H7 (cell line): ENCODE measurements around the gene ITGB3BP. TPM values are rescaled to one million over a fixed set of nuclear protein-coding genes. Genes with fewer than 3 reads are reported as not detected.
"Not testable (repeated sequence)": the region's sequence is repeated elsewhere in the genome, so short reads cannot be mapped to it uniquely, and the experiment has no call there.

Experiments
- DNase-seq: peaks from one replicate; pipeline ENCODE4 v3.0.0; 2012
- H3K27me3 ChIP-seq: 2 replicates; pipeline ENCODE4 v1.6.0; 2011; ENCODE audit warnings: mild to moderate bottlenecking, low read length; ENCODE audit not compliant: control insufficient read depth, insufficient read depth
- H3K36me3 ChIP-seq: replicated peaks from 2 replicates; pipeline ENCODE4 v1.5.1; 2011; ENCODE audit warnings: low read length; ENCODE audit not compliant: control insufficient read depth, insufficient read depth
- H3K4me3 ChIP-seq: 2 replicates; pipeline ENCODE4 v1.5.1; 2011; ENCODE audit warnings: low read depth, mild to moderate bottlenecking, control low read depth, low read length, moderate library complexity; ENCODE audit not compliant: insufficient read depth
- total RNA-seq: library from RNA; depleted of rRNA; stranded (reverse); fragments of >200 nt; shearing (Covaris generic); gene quantifications from 2 replicates; pipeline ENCODE4 v1.2.3, GENCODE V29; 2014

ITGB3BP gene
- total RNA-seq, 1 experiment from 2014 or later, result 53.8 TPM

DNA sequence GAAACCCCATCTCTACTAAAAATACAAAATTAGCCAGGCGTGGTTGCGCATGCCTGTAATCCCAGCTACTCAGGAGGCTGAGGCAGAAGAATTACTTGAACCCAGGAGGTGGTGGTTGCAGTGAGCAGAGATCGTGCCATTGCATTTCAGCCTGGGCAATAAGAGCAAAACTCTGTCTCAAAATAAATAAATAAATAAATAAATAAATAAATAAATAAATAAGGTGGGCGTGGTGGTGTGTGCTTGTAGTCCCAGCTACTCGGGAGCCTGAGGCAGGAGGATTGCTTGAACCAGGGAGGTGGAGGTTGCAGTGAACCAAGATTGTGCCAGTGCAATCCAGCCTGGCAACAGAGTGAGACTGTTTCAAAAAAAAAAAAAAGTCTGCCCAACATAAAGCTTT, 54.3 kb downstream of the ITGB3BP start:
- not testable (repeated sequence) for H3K36me3 ChIP-seq, H3K27me3 ChIP-seq, DNase-seq, H3K4me3 ChIP-seq

DNA sequence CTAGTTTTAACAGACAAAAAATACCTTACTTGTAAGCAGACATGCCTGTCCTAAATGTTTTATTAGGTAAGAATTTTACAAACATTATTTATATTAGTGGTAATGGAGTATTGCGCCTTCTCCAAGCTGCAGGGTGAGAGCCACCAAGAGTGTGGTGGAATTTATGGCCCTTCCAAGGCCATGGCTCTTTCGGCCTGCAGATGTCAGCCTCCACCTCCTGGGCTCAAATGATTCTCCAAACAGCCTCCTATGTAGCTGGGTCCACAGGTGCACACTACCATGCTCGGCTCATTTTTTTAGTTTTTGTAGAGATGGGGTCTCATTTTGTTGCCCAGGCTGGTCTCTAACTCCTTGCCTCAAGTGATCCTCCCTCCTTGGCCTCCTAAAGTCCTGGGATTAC, 56.3 kb downstream of the ITGB3BP start:
- no peak overlapping the region for H3K4me3 ChIP-seq
- no peak for DNase-seq
- H3K36me3 ChIP-seq, result no peaks in the 10 kb centered on the region
- H3K27me3 ChIP-seq, result no peaks in the 10 kb centered on the region

GRCh38 chr1:63466181-63466580, 56.8 kb downstream of the ITGB3BP start:
- Histone ChIP-seq H3K4me3 (no peak overlapping the region), H3K36me3 (no peaks in the 10 kb centered on the region), H3K27me3 (no peaks in the 10 kb centered on the region)
- no peak for DNase-seq

DNA sequence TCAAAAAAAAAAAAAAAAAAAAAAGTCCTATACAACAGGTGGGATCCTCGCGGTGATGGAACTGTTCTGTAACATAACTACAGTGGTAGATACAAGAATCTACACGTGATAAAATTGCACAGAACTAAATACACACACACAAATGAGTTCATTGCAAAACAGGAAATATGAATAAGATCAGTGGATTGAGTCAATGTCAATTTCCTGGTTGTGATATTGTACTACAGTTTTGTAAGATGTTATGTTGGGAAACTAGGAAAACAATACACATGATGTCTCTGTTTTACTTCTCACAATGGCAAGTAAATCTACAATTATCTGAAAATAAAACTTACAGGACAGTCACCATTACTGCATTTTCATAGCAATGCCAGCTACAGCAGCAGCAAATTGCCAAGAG, 59.8 kb downstream of the ITGB3BP start:
- DNase-seq, result no peak
- H3K4me3 ChIP-seq, result no peak overlapping the region

GRCh38 chr1:63461661-63462230, 61.3 kb downstream of the ITGB3BP start:
- DNase-seq, result no peak
- Histone ChIP-seq H3K27me3 (no peaks in the 10 kb centered on the region), H3K4me3 (no peak overlapping the region), H3K36me3 (no peaks in the 10 kb centered on the region)

More for the DNA sequence above, 59.8 kb downstream of the ITGB3BP start:
- no peaks in the 10 kb centered on the region for H3K36me3 ChIP-seq
- H3K27me3 ChIP-seq, result no peaks in the 10 kb centered on the region

DNA sequence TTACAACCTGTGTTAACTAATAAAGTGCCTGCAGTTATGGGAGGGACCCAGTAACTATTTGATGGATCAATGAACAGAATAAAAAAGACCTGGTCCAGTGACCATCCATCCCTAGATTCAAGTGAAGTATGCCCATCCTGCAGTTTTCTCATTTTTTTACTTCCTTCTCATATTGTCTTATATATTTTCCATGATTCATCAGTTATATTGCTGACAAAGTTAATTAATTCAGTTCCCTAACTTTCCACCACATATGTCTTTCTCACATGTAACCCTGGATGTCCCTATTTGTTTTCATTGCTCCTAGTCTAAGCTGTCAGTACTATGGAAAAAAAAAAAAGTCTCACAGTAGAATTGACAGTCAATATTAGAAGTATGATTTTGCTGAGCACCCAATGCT, 64.3 kb downstream of the ITGB3BP start:
- H3K36me3 ChIP-seq, result no peaks in the 10 kb centered on the region
- H3K27me3 ChIP-seq, result no peaks in the 10 kb centered on the region
- no peak overlapping the region for H3K4me3 ChIP-seq
- DNase-seq, result no peak

- Histone ChIP-seq H3K27me3 (no peaks in the 10 kb centered on the region), H3K36me3 (no peaks in the 10 kb centered on the region), H3K4me3 (no peak overlapping the region)
- no peak for DNase-seq
These were observed 68.8 kb downstream of the ITGB3BP start for GRCh38 chr1:63454269-63454668.

DNA sequence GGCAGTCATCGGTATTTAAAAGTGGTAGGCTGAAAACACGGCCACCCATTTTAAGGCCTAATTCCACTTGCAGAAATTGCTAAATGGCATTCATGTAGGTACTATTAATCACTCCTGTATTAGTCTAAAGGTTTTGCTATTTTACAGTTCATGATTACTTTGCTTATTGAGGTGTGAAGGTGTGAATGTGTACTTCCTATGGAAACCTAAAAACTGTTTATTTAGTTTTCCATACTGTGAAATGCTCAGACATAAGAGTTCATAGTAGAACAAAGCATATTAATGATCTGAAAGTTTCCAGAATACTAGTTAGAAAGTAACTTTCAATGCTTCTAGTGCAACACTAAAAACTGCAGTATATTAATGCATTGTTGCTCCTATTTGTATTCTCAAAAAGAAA, 69.8 kb downstream of the ITGB3BP start:
- Histone ChIP-seq H3K36me3 (no peaks in the 10 kb centered on the region), H3K4me3 (no peak overlapping the region), H3K27me3 (no peaks in the 10 kb centered on the region)
- no peak for DNase-seq

DNA sequence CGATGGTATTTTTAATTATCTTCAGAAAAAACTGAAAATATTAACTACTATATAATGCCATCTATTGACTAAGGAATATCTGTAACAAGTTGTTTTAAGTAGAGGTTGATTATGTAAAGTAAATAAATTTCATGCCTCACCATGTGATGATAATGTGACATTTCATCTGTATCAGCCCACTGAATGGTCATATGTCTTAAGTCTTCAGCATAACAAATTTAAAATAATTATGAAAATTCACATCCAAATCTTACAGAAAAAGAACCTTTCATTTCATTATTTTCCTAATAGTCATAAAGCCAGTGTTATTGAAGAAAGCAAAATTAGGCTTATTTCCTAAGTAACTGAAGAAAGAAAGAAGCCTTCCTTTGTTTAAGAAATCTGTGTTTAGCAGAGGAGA, 72.6 kb downstream of the ITGB3BP start:
- H3K27me3 ChIP-seq, result no peaks in the 10 kb centered on the region
- DNase-seq, result no peak
- H3K36me3 ChIP-seq, result no peaks in the 10 kb centered on the region
- no peak overlapping the region for H3K4me3 ChIP-seq

DNA sequence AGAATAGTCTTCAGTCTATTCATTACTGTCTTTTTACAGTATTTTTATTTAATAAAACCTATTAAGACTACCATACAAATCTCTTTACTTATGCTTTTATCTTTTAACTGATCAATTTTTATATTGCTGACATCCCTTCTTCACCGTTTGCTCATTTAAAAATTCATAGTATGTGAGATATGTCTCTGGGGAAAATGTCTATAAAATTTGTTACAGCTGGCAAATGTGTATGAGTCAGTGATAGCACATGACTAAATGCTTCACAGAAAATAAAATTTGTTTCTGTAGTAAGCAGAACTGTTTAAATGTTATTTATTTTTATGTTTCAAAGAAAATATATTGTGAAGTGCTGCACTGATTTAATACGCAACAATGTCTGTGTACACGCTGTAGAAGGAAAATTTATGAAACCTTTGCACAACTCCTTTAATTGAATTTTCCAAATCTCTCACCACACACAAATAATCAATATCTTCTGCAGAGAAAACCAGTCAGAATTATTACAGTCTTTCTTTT, 74.2 kb downstream of the ITGB3BP start:
- no peaks in the 10 kb centered on the region for H3K27me3 ChIP-seq
- no peaks in the 10 kb centered on the region for H3K36me3 ChIP-seq
- DNase-seq, result no peak
- no peak overlapping the region for H3K4me3 ChIP-seq

DNA sequence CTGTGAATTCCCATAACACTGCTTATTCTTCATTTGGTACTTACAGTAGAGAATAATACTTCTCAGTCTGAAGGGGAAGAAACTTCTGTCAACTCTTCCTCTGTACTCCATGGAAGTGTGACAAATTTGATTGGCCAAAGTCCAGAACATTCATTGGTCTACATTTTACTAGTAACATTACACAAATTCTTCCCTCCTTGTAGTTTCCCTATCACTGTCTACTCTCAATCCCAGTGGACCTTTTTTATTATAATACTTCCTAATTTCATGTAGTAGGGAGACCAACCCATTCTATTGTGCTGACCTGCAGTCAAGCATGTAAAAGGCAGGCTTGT, 80.9 kb downstream of the ITGB3BP start:
- Histone ChIP-seq H3K4me3 (no peak overlapping the region), H3K36me3 (no peaks in the 10 kb centered on the region), H3K27me3 (no peaks in the 10 kb centered on the region)
- no peak for DNase-seq

DNA sequence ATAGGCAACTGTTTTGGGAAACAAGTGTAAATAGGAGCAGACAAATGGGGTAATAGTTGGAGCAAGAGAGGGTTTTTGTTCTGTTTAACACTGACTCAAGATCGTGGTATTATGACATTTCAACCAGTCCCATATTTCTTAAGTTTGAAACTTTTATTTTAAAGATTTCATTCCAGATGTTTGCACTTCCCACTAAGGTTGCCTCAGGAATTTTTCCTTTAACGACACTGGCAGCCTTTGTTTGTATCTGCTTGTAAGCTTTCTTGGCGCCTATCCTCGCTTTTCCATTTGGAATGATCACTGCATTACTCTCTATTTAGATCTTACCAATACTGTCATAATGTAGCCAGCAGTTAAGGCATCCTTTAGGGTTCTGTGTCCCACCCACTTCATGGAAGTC, 87.9 kb downstream of the ITGB3BP start:
- no peaks in the 10 kb centered on the region for H3K36me3 ChIP-seq
- no peaks in the 10 kb centered on the region for H3K27me3 ChIP-seq
- H3K4me3 ChIP-seq, result no peak overlapping the region
- no peak for DNase-seq

DNA sequence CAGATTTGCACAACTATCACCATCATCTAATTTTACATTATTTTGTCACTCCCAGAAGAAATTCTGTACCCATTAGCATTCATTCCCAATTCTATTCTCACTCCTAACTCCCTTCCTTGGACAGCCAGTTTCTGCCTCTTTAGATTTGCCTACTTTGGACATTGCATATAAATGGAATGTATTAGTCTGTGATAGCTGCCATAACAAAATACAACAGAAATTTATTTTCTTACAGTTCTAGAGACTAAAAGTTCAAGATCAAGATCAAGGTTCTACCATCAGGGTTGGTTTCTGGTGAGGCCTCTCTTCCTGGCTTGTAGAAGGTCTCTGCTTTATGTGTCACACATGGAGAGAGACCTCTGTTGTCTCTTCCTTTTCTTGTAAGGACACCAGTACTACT, 93.7 kb downstream of the ITGB3BP start:
- no peaks in the 10 kb centered on the region for H3K27me3 ChIP-seq
- DNase-seq, result no peak
- H3K4me3 ChIP-seq, result no peak overlapping the region
- no peaks in the 10 kb centered on the region; the same call in 1 of the 2 replicates for H3K36me3 ChIP-seq

DNA sequence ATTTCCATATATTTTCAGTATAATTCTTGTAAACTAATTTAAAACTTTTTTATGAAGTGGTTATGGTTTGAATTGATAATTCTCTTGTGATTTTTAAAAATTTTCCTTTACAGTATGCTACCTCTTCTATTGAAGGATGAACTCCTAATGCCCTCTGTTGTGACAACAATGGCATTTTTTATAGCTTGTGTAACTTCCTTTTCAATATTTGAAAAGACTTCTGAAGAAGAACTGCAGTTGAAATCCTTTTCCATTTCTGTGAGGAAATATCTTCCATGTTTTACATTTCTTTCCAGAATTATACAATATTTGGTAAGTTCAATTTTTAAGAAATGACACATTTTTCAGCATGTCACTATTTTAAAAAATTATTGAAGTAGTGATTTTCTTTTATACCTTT, 94.2 kb downstream of the ITGB3BP start:
- DNase-seq, result no peak
- Histone ChIP-seq H3K36me3 (no peaks in the 10 kb centered on the region; the same call in 1 of the 2 replicates), H3K4me3 (no peak overlapping the region), H3K27me3 (no peaks in the 10 kb centered on the region)

- Histone ChIP-seq H3K27me3 (no peaks in the 10 kb centered on the region), H3K4me3 (no peak overlapping the region), H3K36me3 (no peaks in the 10 kb centered on the region; the same call in 1 of the 2 replicates)
- DNase-seq, result no peak
These were observed 99.4 kb downstream of the ITGB3BP start for GRCh38 chr1:63423649-63424048.

DNA sequence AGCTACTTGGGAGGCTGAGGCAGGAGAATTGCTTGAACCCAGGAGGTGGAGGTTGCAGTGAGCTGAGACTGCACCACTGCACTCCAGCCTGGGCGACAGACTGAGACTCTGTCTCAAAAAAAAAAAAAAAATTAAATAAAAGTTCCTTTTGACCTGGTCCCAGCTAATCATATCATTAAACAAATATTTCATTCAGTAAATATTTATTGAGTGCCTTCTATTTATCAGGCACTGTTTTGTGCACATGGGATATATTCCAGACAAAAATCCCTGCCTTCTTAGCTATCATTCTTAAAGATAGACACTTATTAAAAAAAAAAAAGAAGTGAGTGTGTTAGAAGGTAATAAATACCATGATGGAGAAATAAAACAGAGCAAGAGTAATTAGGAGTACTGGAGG, 102.3 kb downstream of the ITGB3BP start:
- H3K4me3 ChIP-seq, H3K36me3 ChIP-seq, H3K27me3 ChIP-seq, DNase-seq: not testable (repeated sequence)
